CD14-positive monocyte (primary cell): Measurements from ENCODE around the gene ADORA3. TPM values are rescaled to one million over a fixed set of nuclear protein-coding genes. Genes with fewer than 3 reads are reported as not detected.
A peak's percentile ranks its signal among the peaks of the same experiment; 100 is the strongest.

Experiments
- DNase-seq, 3 donors: peaks; one replicate each; pipeline ENCODE4 v3.0.0-alpha.2; 2011 to 2022
- H2AFZ ChIP-seq: 2 replicates; pipeline ENCODE4 v1.6.0; 2012; ENCODE audit warnings: mild to moderate bottlenecking, low read depth, low read length, inconsistent platforms; ENCODE audit not compliant: insufficient read depth, poor library complexity, severe bottlenecking
- H3K27ac ChIP-seq, 2 donors: 1 replicate in 1 of 2; 2 replicates in 1 of 2; pipeline ENCODE4 v1.5.1; 2012 to 2013; ENCODE audit warnings: low read length in 2 of 2, control low read depth in 1 of 2, inconsistent platforms in 1 of 2, low read depth in 1 of 2, mild to moderate bottlenecking in 1 of 2
- H3K27me3 ChIP-seq, 2 donors: one replicate each; pipeline versions ENCODE4 v1.6.0 to v1.6.1; 2011 to 2013; ENCODE audit warnings: low read length in 2 of 2; ENCODE audit not compliant: control insufficient read depth in 2 of 2, insufficient read depth in 2 of 2
- H3K36me3 ChIP-seq, 2 donors: replicated peaks in 1 of 2; 1 replicate in 1 of 2; 2 replicates in 1 of 2; pipeline versions ENCODE4 v1.5.1 to v1.6.1; 2012 to 2013; ENCODE audit warnings: low read length in 2 of 2, control low read depth in 1 of 2, inconsistent platforms in 1 of 2, mild to moderate bottlenecking in 1 of 2; ENCODE audit not compliant: insufficient read depth in 2 of 2, control insufficient read depth in 1 of 2
- H3K4me1 ChIP-seq, 2 donors: 1 replicate in 1 of 2; 2 replicates in 1 of 2; pipeline versions ENCODE4 v1.5.1 to v1.6.1; 2012 to 2013; ENCODE audit warnings: low read length in 2 of 2, control low read depth in 1 of 2, inconsistent platforms in 1 of 2, mild to moderate bottlenecking in 1 of 2, moderate library complexity in 1 of 2; ENCODE audit not compliant: insufficient read depth in 2 of 2, control insufficient read depth in 1 of 2
- H3K4me2 ChIP-seq: replicated peaks from 2 replicates; pipeline ENCODE3; 2012; ENCODE audit warnings: low read length, moderate library complexity, mild to moderate bottlenecking; ENCODE audit not compliant: poor library complexity, severe bottlenecking; ENCODE audit errors: extremely low read depth
- H3K4me3 ChIP-seq, 3 experiments: fragments of 200-600 bp in 1 of 3; sonication (generic) in 1 of 3; replicated peaks in 1 of 3; 1 replicate in 2 of 3; 2 replicates in 1 of 3; pipeline ENCODE4 v1.5.1; 2011 to 2013; ENCODE audit warnings: low read length in 3 of 3, mild to moderate bottlenecking in 3 of 3, control low read depth in 2 of 3, low read depth in 2 of 3, inconsistent platforms in 1 of 3, moderate library complexity in 1 of 3
- H3K79me2 ChIP-seq: 2 replicates; pipeline ENCODE4 v1.6.0; 2012; ENCODE audit warnings: mild to moderate bottlenecking, control low read depth, inconsistent platforms, low read length, moderate library complexity; ENCODE audit not compliant: insufficient read depth
- H3K9ac ChIP-seq: 2 replicates; pipeline ENCODE4 v1.6.0; 2017; ENCODE audit warnings: low read length, mild to moderate bottlenecking; ENCODE audit not compliant: insufficient read depth, poor library complexity, severe bottlenecking
- H3K9me3 ChIP-seq, 2 donors: replicated peaks in 1 of 2; 1 replicate in 1 of 2; 2 replicates in 1 of 2; pipeline versions ENCODE4 v1.5.1 to v1.6.1; 2012 to 2013; ENCODE audit warnings: low read length in 2 of 2, control low read depth in 1 of 2; ENCODE audit not compliant: control insufficient read depth in 1 of 2, insufficient read depth in 1 of 2
- H4K20me1 ChIP-seq: 2 replicates; pipeline ENCODE4 v1.6.0; 2012; ENCODE audit warnings: mild to moderate bottlenecking, low read length, control low read depth, moderate library complexity; ENCODE audit not compliant: insufficient read depth
- H3K27ac Mint-ChIP-seq, 7 donors: one replicate each; pipeline ENCODE4 v1.8.0; 2020; ENCODE audit warnings: mild to moderate bottlenecking in 7 of 7, mixed read lengths in 7 of 7, moderate library complexity in 6 of 7, inconsistent platforms in 2 of 7
- H3K27me3 Mint-ChIP-seq, 3 donors: one replicate each; pipeline ENCODE4 v1.8.0; 2021 to 2022; ENCODE audit warnings: low read depth in 3 of 3, mild to moderate bottlenecking in 3 of 3, mixed read lengths in 3 of 3, moderate library complexity in 3 of 3, inconsistent platforms in 1 of 3
- H3K36me3 Mint-ChIP-seq, 2 donors: one replicate each; pipeline ENCODE4 v1.8.0; 2020; ENCODE audit warnings: mixed read lengths in 2 of 2, inconsistent platforms in 1 of 2, mild to moderate bottlenecking in 1 of 2
- H3K4me1 Mint-ChIP-seq: one replicate; pipeline ENCODE4 v1.8.0; 2020; ENCODE audit warnings: mild to moderate bottlenecking, mixed read lengths
- H3K4me3 Mint-ChIP-seq, 2 donors: one replicate each; pipeline ENCODE4 v1.8.0; 2020; ENCODE audit warnings: mild to moderate bottlenecking in 2 of 2, mixed read lengths in 2 of 2, moderate library complexity in 1 of 2
- H3K9me3 Mint-ChIP-seq, 7 donors: one replicate each; pipeline ENCODE4 v1.8.0; 2020 to 2022; ENCODE audit warnings: mixed read lengths in 7 of 7, mild to moderate bottlenecking in 6 of 7, moderate library complexity in 6 of 7, inconsistent platforms in 2 of 7
- CTCF ChIP-seq: fragments of 200-600 bp; IDR thresholded peaks from one replicate; pipeline ENCODE4 v1.8.0; 2022; ENCODE audit warnings: antibody characterized with exemption, mild to moderate bottlenecking
- WGBS: methylation state at CpG from one replicate; pipeline ENCODE4 v1.1.5; 2013; ENCODE audit warnings: missing lambda C conversion rate; ENCODE audit not compliant: insufficient coverage; 5-methylcytosine and 5-hydroxymethylcytosine counted together
- intact Hi-C, 2 donors: fragments of 100-400 bp; cut with micrococcal nuclease; formaldehyde crosslinking; loops; one replicate each; pipeline versions ENCODE4 v1.15.0 to v1.15.1; 2023
- polyA plus RNA-seq, 3 donors: library from polyadenylated mRNA; depleted of rRNA in 1 of 3; unstranded in 2 of 3; stranded (reverse) in 1 of 3; fragments of 300-500 nt in 2 of 3; fragments of >200 nt in 1 of 3; fragmentation: Illumina TruSeq in 2 of 3; gene quantifications; 1 replicate in 2 of 3; 2 replicates in 1 of 3; pipeline ENCODE4 v1.2.3, GENCODE V29; 2012 to 2021

The ADORA3 gene
- polyA plus RNA-seq, 3 donors: 1.1 to 2.7 (median 1.2) TPM

GRCh38 chr1:111501645-111502044 is 1.8 kb downstream of the ADORA3 start:
- H3K27ac ChIP-seq: no peak overlapping the region
- H3K36me3 ChIP-seq: no peaks in the 10 kb centered on the region
- H2AFZ ChIP-seq: no peak overlapping the region
- Mint-ChIP-seq H3K4me1 (peaks cover 72% of the 10 kb centered on the region), H3K36me3 (peaks cover 5 to 13% of the 10 kb centered on the region in 2 donors), H3K4me3 (no peak overlapping the region), H3K27ac (no peak overlapping the region), H3K27me3 (peaks cover 0 to 1% (median 0%) of the 10 kb centered on the region in 3 donors), H3K9me3 (peaks cover 0 to under 1% (median 0%) of the 10 kb centered on the region in 7 donors)
- H3K27me3 ChIP-seq: no peaks in the 10 kb centered on the region
- no peak for DNase-seq
- H3K4me2 ChIP-seq: no peak overlapping the region
- TF ChIP-seq CTCF: no peak
- peaks cover 63 to 67% of the 10 kb centered on the region in 2 donors for H3K4me1 ChIP-seq
- H3K9ac ChIP-seq: no peak overlapping the region
- 90% methylated on average over 2 of the region's 7 CpGs for WGBS
- H3K4me3 ChIP-seq: no peak overlapping the region
- H3K9me3 ChIP-seq: no peaks in the 10 kb centered on the region
- intact Hi-C loops: loop anchor here in 1 of 2 donors (10.0 kb wide), 2 partner anchors 47 to 233 kb away; partner anchors contain the start of gene INKA2
- H4K20me1 ChIP-seq: no peaks in the 10 kb centered on the region
- H3K79me2 ChIP-seq: no peaks in the 10 kb centered on the region

- Mint-ChIP-seq H3K27ac (peak overlapping the region in 3 of 7 donors; percentile 33 to 40 (median 39)), H3K4me1 (peaks cover 49% of the 10 kb centered on the region), H3K4me3 (no peak overlapping the region), H3K9me3 (peaks cover 0 to 3% (median 0%) of the 10 kb centered on the region in 7 donors), H3K36me3 (peaks cover 5 to 11% of the 10 kb centered on the region in 2 donors), H3K27me3 (peaks cover 0 to 3% (median 0%) of the 10 kb centered on the region in 3 donors)
- H3K4me2 ChIP-seq: no peak overlapping the region
- no CpG with 5 or more reads among the region's 5 CpGs for WGBS
- no peaks in the 10 kb centered on the region for H3K9me3 ChIP-seq
- H3K27me3 ChIP-seq: no peaks in the 10 kb centered on the region
- H3K27ac ChIP-seq: no peak overlapping the region
- no peaks in the 10 kb centered on the region for H3K36me3 ChIP-seq
- no peak overlapping the region for H2AFZ ChIP-seq
- no peak overlapping the region for H3K4me3 ChIP-seq
- H3K4me1 ChIP-seq: peaks cover 39 to 44% of the 10 kb centered on the region in 2 donors
- no peak for DNase-seq
- H3K79me2 ChIP-seq: no peaks in the 10 kb centered on the region
- intact Hi-C loops: no loop called here
- H3K9ac ChIP-seq: no peak overlapping the region
- no peak for TF ChIP-seq CTCF
- no peaks in the 10 kb centered on the region for H4K20me1 ChIP-seq
Observed at GRCh38 chr1:111499026-111499785, 4.2 kb downstream of the ADORA3 start.
